Neural progenitor cell (in vitro differentiated cells): ENCODE measurements around the gene MSTO1.

Source experiments
- CTCF ChIP-seq: fragments of 200-600 bp; sonication (generic); IDR thresholded peaks from 2 replicates; pipeline ENCODE4 v1.5.1; 2017; ENCODE audit warnings: antibody characterized with exemption, mild to moderate bottlenecking
- EZH2 ChIP-seq: fragments of 200-600 bp; sonication (generic); IDR thresholded peaks from 2 replicates; pipeline ENCODE4 v1.6.1; 2017; ENCODE audit warnings: antibody characterized with exemption, mild to moderate bottlenecking, moderate library complexity
- EZH2phosphoT487 ChIP-seq: fragments of 200-600 bp; sonication (generic); IDR thresholded peaks from 2 replicates; pipeline ENCODE4 v1.6.1; 2017; ENCODE audit warnings: antibody characterized with exemption

DNA sequence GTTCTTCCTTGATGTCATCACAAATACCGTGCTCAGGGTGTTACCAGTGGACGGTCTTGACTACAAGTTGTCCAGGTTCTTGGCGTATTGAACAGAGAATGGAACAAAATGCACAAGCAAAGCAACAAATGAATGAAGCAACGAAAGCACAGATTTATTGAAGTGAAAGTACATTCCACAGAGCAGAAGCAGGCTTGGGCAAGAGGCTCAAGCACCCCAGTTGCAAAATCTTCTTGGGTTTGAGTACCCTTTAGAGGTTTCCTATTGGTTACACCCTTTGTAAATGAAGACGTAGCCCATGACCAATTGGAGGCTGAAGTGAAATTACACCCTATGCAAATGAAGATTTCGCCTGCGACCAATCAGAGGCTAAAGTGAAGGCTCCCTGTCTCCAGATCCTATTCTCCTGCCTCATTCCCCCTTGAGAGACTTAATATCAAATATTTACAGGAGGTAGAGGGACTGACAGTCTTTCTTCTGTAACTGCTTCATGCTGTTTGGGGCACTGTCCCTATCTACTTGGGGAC lies 40.3 kb downstream of the MSTO1 start:
- TF ChIP-seq CTCF (no peak), EZH2phosphoT487 (no peak), EZH2 (no peak)
